GM11168 (cell line): ENCODE data around the gene ECPAS.
"Not testable (repeated sequence)": the region's sequence is repeated elsewhere in the genome, so short reads cannot be mapped to it uniquely, and the experiment has no call there.

Source experiments
- in situ Hi-C: fragments of 300-500 bp; cut with MboI; formaldehyde crosslinking; loops from one replicate; pipeline ENCODE4 v1.12.0; 2022; ENCODE audit warnings: low sequenced_read_pairs; ENCODE audit not compliant: unreplicated experiment

The ECPAS gene, protein sequence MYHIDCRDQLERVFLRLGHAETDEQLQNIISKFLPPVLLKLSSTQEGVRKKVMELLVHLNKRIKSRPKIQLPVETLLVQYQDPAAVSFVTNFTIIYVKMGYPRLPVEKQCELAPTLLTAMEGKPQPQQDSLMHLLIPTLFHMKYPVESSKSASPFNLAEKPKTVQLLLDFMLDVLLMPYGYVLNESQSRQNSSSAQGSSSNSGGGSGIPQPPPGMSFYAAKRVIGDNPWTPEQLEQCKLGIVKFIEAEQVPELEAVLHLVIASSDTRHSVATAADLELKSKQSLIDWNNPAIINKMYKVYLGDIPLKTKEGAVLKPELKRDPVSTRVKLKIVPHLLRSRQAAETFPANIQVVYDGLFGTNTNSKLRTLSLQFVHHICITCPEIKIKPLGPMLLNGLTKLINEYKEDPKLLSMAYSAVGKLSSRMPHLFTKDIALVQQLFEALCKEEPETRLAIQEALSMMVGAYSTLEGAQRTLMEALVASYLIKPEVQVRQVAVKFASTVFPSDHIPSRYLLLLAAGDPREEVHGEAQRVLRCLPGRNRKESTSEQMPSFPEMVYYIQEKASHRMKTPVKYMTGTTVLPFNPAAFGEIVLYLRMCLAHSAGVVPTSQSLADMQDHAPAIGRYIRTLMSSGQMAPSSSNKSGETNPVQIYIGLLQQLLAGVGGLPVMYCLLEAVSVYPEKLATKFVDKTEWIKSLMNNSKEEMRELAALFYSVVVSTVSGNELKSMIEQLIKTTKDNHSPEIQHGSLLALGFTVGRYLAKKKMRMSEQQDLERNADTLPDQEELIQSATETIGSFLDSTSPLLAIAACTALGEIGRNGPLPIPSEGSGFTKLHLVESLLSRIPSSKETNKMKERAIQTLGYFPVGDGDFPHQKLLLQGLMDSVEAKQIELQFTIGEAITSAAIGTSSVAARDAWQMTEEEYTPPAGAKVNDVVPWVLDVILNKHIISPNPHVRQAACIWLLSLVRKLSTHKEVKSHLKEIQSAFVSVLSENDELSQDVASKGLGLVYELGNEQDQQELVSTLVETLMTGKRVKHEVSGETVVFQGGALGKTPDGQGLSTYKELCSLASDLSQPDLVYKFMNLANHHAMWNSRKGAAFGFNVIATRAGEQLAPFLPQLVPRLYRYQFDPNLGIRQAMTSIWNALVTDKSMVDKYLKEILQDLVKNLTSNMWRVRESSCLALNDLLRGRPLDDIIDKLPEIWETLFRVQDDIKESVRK (N-terminal part only)

DNA sequence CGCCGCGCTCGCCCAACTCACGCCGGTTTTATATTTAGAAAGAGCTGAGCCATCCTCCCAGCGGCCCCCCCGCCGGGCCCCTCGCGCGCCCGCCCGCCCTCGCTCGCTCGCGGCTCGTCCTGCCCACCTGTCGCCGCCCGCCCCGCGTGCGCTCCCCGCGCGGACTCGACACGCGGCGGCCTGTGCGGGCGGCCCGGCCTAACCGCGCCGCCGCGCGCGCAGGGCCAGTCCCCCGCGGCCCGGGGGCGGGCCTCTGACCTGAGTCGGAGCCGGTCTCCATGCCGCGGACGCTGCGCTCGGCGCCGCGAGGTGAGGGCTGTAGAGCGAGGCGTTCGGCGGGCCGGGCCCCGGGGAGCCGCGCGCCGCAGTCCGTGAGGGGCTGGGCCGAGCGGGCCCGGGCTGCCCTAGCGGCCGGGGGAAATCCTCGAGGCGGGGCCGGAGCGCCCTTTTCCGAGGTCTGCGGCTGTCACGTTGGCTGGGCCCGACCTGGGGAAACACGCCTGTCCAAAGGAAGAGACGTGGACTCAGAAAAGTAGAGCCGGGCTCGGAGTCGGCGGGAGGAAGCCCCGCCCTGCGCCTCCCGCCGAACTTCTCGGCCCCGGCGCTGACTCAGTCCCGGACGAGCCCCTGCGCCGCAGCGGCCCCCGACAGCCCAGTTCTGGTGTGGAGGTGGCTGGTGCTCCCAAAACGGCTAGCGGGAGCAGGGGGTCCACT, at the start of gene ECPAS:
ECPAS (minus strand) TSS at position 526 of the 714 bp plus-strand sequence. CDS start 11,465 bp downstream, outside the sequence.
- in situ Hi-C loops = no loop called here

- in situ Hi-C loops = no loop called here
Observed at GRCh38 chr9:111533099-111533790, 49.1 kb upstream of the ECPAS start.

DNA sequence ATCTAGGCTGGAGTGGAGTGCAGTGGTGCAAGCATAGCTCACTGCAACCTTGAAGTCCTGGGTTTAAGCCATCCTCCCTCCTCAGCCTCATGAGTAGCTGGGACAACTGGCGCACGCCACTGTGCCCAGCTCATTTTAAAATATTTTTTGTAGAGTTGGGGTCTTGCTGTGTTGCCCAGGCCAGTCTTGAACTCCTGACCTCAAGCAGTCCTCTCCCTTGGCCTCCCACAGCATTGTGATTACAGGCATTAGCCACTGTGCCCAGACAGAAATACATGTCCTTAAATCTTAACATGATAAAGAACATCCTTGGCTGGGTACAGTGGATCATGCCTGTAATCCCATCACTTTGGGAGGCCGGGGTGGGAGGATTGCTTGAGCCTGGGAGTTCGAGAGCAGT, 47.5 kb upstream of the ECPAS start:
- in situ Hi-C loops = no loop called here

DNA sequence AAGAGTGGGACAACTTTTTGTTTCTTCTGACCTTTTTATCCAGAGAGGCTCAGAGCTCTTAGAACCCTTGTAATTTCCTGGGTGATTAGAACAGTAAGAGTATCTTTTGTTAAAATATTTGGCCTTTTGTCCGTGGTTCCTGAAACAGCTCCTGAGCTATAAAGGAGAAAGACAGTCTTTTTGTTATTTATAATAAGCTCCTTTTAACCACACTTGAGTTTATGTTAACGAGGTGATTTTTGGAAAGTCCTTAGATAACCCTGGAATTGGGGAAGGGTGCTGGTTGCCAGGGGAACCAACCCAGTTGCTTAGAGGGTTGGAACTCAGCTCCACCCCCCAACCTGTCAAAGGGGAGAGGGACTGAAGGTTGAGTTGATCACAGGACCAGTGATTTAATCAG, 45.6 kb upstream of the ECPAS start:
- in situ Hi-C loops = no loop called here

GRCh38 chr9:111527347-111527746, 43.2 kb upstream of the ECPAS start:
- in situ Hi-C loops = no loop called here

- in situ Hi-C loops = no loop called here
Observed at GRCh38 chr9:111525056-111525977, 41.1 kb upstream of the ECPAS start, which contains the start of gene ZNF483. TSS of gene ZNF483 (plus strand) at chr9:111525179. CDS start at chr9:111527396, 2,217 bp downstream.

DNA sequence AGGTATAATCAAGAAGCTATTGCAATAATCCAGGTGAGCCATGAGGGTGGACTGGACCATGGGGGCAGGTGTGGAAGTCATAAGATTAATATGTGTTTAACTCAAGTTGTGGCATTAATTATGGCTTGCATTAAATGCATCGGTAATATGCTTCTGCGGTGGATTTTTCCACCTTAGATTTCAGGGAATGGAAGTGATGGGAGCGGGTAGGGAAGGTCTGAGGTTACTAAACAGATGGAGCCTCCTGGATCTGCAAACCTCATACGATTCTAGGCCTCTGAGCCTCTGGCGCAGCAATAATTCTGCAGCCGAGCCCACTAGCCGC, 40.5 kb upstream of the ECPAS start:
- in situ Hi-C loops = no loop called here

DNA sequence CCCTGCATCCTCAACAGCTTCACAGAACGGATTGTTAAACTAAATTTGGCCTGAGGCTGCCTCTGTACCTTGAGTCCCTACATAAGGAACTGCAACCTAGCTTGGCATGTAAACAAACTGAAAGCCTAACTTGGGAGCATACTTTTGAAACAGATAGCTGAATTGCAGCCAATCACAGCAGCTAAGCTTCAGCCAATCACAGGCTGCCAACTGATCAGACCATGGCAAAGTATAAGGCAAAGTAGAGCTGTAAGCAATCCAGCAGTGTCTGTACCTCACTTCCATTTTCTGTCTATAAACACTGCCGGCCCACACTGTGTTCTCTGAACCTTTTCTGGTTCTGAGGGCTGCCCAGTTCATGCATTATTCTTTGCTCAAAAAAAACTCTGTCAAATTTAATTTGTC, 31.9 kb upstream of the ECPAS start:
- in situ Hi-C loops = no loop called here

DNA sequence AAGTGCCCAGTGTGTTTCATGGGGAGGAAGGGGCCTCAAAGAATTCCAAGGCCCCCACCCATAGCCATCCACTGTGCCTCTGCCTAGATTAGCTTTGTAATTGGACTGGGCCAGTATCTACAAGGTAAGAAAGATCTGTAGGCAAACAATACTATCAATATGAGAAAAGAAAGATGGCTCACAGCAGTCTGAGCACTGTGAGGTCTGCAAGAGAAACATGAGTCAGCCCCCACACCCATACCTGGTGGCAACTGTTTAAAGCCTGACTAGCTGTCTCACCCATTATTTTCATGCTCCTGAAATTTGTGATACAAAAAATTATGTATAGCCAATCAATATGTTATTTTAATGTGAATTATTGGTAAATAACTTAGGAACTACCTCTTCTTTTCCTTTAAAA, 30.8 kb upstream of the ECPAS start:
- in situ Hi-C loops = no loop called here

GRCh38 chr9:111511581-111511980, 27.4 kb upstream of the ECPAS start:
- in situ Hi-C loops = not testable (repeated sequence)

- in situ Hi-C loops = no loop called here
Observed at GRCh38 chr9:111502506-111502905, 18.3 kb upstream of the ECPAS start.

- in situ Hi-C loops = no loop called here
Observed at GRCh38 chr9:111501648-111502047, 17.5 kb upstream of the ECPAS start.

GRCh38 chr9:111501005-111501562, 16.9 kb upstream of the ECPAS start:
- in situ Hi-C loops = no loop called here

DNA sequence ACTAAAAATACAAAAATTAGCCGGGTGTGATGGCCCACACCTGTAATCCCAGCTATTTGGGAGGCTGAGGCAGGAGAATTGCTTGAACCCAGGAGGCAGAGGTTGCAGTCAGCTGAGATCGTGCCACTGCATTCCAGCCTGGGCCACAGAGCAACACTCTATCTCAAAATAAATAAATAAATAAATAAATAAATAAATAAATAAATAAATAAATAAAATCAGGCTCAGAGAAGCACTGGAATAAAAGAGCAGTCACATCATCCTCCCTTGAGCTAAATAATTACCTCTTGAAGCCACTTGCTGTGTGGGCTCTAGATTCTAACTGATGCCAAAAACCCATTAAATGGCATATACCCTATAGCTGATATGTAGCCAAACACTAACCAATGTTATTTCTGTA, 13.0 kb upstream of the ECPAS start:
- in situ Hi-C loops = not testable (repeated sequence)

DNA sequence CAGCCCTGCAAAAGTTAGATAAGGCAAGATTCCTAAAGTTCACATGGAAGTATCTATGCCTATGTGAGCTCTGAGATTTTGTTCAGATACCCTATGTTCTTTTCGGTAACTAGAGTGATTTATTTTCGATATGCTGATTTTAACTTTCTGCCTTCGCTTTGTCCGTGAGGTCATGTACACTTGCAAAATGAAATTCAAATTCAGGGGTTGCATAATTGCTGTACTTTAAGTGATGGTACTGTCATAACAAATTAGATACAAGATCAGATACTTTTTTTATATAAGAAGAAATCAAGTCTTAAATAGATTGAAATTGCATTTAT, 350 bp upstream of the ECPAS start:
- in situ Hi-C loops = no loop called here

GRCh38 chr9:111483439-111483857, 735 bp downstream of the ECPAS start:
- in situ Hi-C loops = no loop called here

- in situ Hi-C loops = no loop called here
Observed at GRCh38 chr9:111482694-111483438, 1.3 kb downstream of the ECPAS start.
